ENCODE measurements around the gene STARD10.

The STARD10 gene, protein sequence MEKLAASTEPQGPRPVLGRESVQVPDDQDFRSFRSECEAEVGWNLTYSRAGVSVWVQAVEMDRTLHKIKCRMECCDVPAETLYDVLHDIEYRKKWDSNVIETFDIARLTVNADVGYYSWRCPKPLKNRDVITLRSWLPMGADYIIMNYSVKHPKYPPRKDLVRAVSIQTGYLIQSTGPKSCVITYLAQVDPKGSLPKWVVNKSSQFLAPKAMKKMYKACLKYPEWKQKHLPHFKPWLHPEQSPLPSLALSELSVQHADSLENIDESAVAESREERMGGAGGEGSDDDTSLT

GRCh38 chr11:72793425-72794367 lies at the start of gene STARD10:
Gene STARD10, minus strand, starts transcription at chr11:72794047. Its CDS starts 12,866 bp downstream, at chr11:72781181.
- CTCF ChIA-PET = interaction anchor here (0.6 to 1.4 kb wide), 22 partner anchors 10 to 541 kb away, joined by 3 to 11 read pairs (median 3); no protein-coding TSS in a partner anchor
- peak; percentile 98 for DNase-seq (ENCODE audit: extremely low spot score)
- POLR2A ChIA-PET = interaction anchor here (0.6 to 2.9 kb wide), 16 partner anchors 9 to 83 kb away, joined by 3 to 26 read pairs (median 4); partner anchors contain the start of gene ATG16L2
- TF ChIP-seq, protein P1, sequence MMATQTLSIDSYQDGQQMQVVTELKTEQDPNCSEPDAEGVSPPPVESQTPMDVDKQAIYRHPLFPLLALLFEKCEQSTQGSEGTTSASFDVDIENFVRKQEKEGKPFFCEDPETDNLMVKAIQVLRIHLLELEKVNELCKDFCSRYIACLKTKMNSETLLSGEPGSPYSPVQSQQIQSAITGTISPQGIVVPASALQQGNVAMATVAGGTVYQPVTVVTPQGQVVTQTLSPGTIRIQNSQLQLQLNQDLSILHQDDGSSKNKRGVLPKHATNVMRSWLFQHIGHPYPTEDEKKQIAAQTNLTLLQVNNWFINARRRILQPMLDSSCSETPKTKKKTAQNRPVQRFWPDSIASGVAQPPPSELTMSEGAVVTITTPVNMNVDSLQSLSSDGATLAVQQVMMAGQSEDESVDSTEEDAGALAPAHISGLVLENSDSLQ (IDR thresholded peaks at IDR 0.05) = peak; percentile 67
- no peak for TF ChIP-seq LEF1 (IDR thresholded peaks at IDR 0.05; ENCODE audit: borderline replicate concordance)
- no peak for TF ChIP-seq TARDBP (IDR thresholded peaks at IDR 0.05)
- no peak for TF ChIP-seq HDGF (IDR thresholded peaks at IDR 0.05; ENCODE audit: borderline replicate concordance)
- no peak for TF ChIP-seq BHLHE40 (IDR thresholded peaks at IDR 0.05; ENCODE audit: borderline replicate concordance)
- 0 out of 2 replicates have a peak, but pooled peaks have one; percentile 15 for TF ChIP-seq ARNT (IDR thresholded peaks at IDR 0.05)
- TF ChIP-seq ZNF384 (IDR thresholded peaks at IDR 0.05) = no peak
- TF ChIP-seq FOXK2 (IDR thresholded peaks at IDR 0.05) = peak; percentile 88
- TF ChIP-seq FOXA1 (IDR thresholded peaks at IDR 0.05) = no peak
- peak; percentile 96 for TF ChIP-seq L3MBTL2 (conservative IDR thresholded peaks at IDR 0.05)
- TF ChIP-seq FOXM1 (IDR thresholded peaks at IDR 0.05; ENCODE audit: borderline replicate concordance) = no peak

GRCh38 chr11:72842653-72843330 lies 48.9 kb upstream of the STARD10 start:
- DNase-seq (ENCODE audit: extremely low spot score) = no peak
- TF ChIP-seq SP1 (IDR thresholded peaks at IDR 0.05) = no peak
- TF ChIP-seq FOXA1 (IDR thresholded peaks at IDR 0.05) = no peak
- TF ChIP-seq FOXK2 (IDR thresholded peaks at IDR 0.05) = no peak
- no peak for TF ChIP-seq ARNT (IDR thresholded peaks at IDR 0.05)
- TF ChIP-seq L3MBTL2 (conservative IDR thresholded peaks at IDR 0.05) = no peak
- TF ChIP-seq FOXM1 (IDR thresholded peaks at IDR 0.05; ENCODE audit: borderline replicate concordance) = no peak
- TF ChIP-seq LEF1 (IDR thresholded peaks at IDR 0.05; ENCODE audit: borderline replicate concordance) = no peak
- TF ChIP-seq BHLHE40 (IDR thresholded peaks at IDR 0.05; ENCODE audit: borderline replicate concordance) = no peak
- TF ChIP-seq, protein P1 (IDR thresholded peaks at IDR 0.05) = no peak
- no peak for TF ChIP-seq CTBP1 (IDR thresholded peaks at IDR 0.05; ENCODE audit: borderline replicate concordance)
- TF ChIP-seq TARDBP (IDR thresholded peaks at IDR 0.05) = no peak
- no peak for TF ChIP-seq ZNF384 (IDR thresholded peaks at IDR 0.05)
- TF ChIP-seq ELF4 (IDR thresholded peaks at IDR 0.05) = no peak
- no peak for TF ChIP-seq NFRKB (IDR thresholded peaks at IDR 0.05)
- ChIA-PET CTCF (no interaction called here), POLR2A (no interaction called here)

- POLR2A ChIA-PET = no interaction called here
- TF ChIP-seq TARDBP (IDR thresholded peaks at IDR 0.05) = no peak
- no peak for TF ChIP-seq SP1 (IDR thresholded peaks at IDR 0.05)
- no peak for TF ChIP-seq SUZ12 (IDR thresholded peaks at IDR 0.05)
- TF ChIP-seq FOXK2 (IDR thresholded peaks at IDR 0.05) = no peak
- TF ChIP-seq FOXM1 (IDR thresholded peaks at IDR 0.05; ENCODE audit: borderline replicate concordance) = no peak
- TF ChIP-seq BHLHE40 (IDR thresholded peaks at IDR 0.05; ENCODE audit: borderline replicate concordance) = no peak
- no peak for TF ChIP-seq ARNT (IDR thresholded peaks at IDR 0.05)
- no peak for TF ChIP-seq ZNF384 (IDR thresholded peaks at IDR 0.05)
- TF ChIP-seq HDGF (IDR thresholded peaks at IDR 0.05; ENCODE audit: borderline replicate concordance) = no peak
- no peak for TF ChIP-seq NFRKB (IDR thresholded peaks at IDR 0.05)
- TF ChIP-seq, protein P1 (IDR thresholded peaks at IDR 0.05) = no peak
- TF ChIP-seq L3MBTL2 (conservative IDR thresholded peaks at IDR 0.05) = no peak
- TF ChIP-seq LEF1 (IDR thresholded peaks at IDR 0.05; ENCODE audit: borderline replicate concordance) = no peak
- no peak for TF ChIP-seq ELF4 (IDR thresholded peaks at IDR 0.05)
- no peak for DNase-seq (ENCODE audit: extremely low spot score)
- CTCF ChIA-PET = no interaction called here
Observed at GRCh38 chr11:72842126-72842525, 48.3 kb upstream of the STARD10 start.

DNA sequence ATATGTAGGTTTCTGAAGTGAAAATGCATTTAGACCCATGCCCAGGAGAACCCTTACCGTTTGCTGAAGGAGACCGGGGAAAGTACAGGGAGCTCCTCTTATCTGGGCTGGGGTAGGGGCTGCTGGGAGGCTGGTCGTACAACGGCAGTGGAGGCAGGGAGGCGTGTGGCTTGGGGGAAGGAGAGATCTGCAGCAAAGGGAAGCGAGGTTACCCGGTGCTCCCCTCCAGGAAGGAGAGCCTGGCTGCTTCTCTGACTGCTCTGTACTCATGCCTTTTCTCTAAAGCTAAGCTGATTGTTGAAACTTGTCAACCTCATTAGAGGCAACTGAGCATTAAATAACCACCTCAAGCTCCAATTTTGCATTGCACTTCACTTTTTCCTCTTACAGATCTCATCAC lies 47.5 kb upstream of the STARD10 start:
- CTCF ChIA-PET = no interaction called here
- POLR2A ChIA-PET = interaction anchor here (0.9 kb wide), 1 partner anchor 350 kb away, joined by 3 read pairs; no protein-coding TSS in a partner anchor
- no peak for TF ChIP-seq FOXM1 (IDR thresholded peaks at IDR 0.05; ENCODE audit: borderline replicate concordance)
- no peak for TF ChIP-seq SUZ12 (IDR thresholded peaks at IDR 0.05)
- TF ChIP-seq FOXA1 (IDR thresholded peaks at IDR 0.05) = no peak
- TF ChIP-seq HDGF (IDR thresholded peaks at IDR 0.05; ENCODE audit: borderline replicate concordance) = no peak
- no peak for TF ChIP-seq BHLHE40 (IDR thresholded peaks at IDR 0.05; ENCODE audit: borderline replicate concordance)
- TF ChIP-seq NFRKB (IDR thresholded peaks at IDR 0.05) = no peak
- no peak for TF ChIP-seq TARDBP (IDR thresholded peaks at IDR 0.05)
- no peak for TF ChIP-seq SP1 (IDR thresholded peaks at IDR 0.05)
- no peak for TF ChIP-seq ZNF384 (IDR thresholded peaks at IDR 0.05)
- TF ChIP-seq, protein P1 (IDR thresholded peaks at IDR 0.05) = no peak
- TF ChIP-seq FOXK2 (IDR thresholded peaks at IDR 0.05) = no peak
- no peak for TF ChIP-seq ELF4 (IDR thresholded peaks at IDR 0.05)
- no peak for TF ChIP-seq L3MBTL2 (conservative IDR thresholded peaks at IDR 0.05)
- DNase-seq (ENCODE audit: extremely low spot score) = no peak

Data from HEK293T (cell line).